IMR-90 (cell line): ENCODE data around the gene FAM120A.

Experiments used
- CTCF ChIP-seq: conservative IDR thresholded peaks from 2 replicates; pipeline ENCODE4 v1.5.1; 2012; ENCODE audit warnings: mild to moderate bottlenecking, low read depth, low read length, improper control_type of control experiment
- ELK1 ChIP-seq: fragments of 150-350 bp; IDR thresholded peaks from 2 replicates; pipeline ENCODE4 v1.6.1; 2016; ENCODE audit warnings: low read depth, mild to moderate bottlenecking, low read length, moderate library complexity, borderline replicate concordance
- POLR2A ChIP-seq: IDR thresholded peaks from 2 replicates; pipeline ENCODE4 v1.6.1; 2012; ENCODE audit warnings: mild to moderate bottlenecking, low read depth, low read length
- RAD21 ChIP-seq: IDR thresholded peaks from 2 replicates; pipeline ENCODE4 v1.6.1; 2012; ENCODE audit warnings: low read length, improper control_type of control experiment
- SMC3 ChIP-seq: fragments of 150-350 bp; IDR thresholded peaks from 2 replicates; pipeline ENCODE4 v1.6.1; 2016; ENCODE audit warnings: low read depth, mild to moderate bottlenecking, antibody characterized with exemption, low read length, moderate library complexity
- TF ChIP-seq, protein P1 (sequence below): fragments of 150-350 bp; IDR thresholded peaks from 2 replicates; pipeline ENCODE4 v1.6.1; 2017; ENCODE audit warnings: mild to moderate bottlenecking, antibody characterized with exemption, low read length, low read depth

GRCh38 chr9:93463638-93464248 is 12.3 kb downstream of the FAM120A start:
- TF ChIP-seq ELK1: no peak
- no peak for TF ChIP-seq SMC3
- no peak for TF ChIP-seq CTCF
- TF ChIP-seq RAD21: no peak
- TF ChIP-seq, protein P1, sequence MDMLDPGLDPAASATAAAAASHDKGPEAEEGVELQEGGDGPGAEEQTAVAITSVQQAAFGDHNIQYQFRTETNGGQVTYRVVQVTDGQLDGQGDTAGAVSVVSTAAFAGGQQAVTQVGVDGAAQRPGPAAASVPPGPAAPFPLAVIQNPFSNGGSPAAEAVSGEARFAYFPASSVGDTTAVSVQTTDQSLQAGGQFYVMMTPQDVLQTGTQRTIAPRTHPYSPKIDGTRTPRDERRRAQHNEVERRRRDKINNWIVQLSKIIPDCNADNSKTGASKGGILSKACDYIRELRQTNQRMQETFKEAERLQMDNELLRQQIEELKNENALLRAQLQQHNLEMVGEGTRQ: no peak
- no peak for TF ChIP-seq POLR2A
